Measurements from ENCODE around the gene MAST2. TPM values are rescaled to one million over a fixed set of nuclear protein-coding genes. Genes with fewer than 3 reads are reported as not detected.
"Not testable (repeated sequence)": the region's sequence is repeated elsewhere in the genome, so short reads cannot be mapped to it uniquely, and the experiment has no call there.

MAST2 gene
- total RNA-seq, 1 donor from 2014 or later: 34.2 TPM

DNA sequence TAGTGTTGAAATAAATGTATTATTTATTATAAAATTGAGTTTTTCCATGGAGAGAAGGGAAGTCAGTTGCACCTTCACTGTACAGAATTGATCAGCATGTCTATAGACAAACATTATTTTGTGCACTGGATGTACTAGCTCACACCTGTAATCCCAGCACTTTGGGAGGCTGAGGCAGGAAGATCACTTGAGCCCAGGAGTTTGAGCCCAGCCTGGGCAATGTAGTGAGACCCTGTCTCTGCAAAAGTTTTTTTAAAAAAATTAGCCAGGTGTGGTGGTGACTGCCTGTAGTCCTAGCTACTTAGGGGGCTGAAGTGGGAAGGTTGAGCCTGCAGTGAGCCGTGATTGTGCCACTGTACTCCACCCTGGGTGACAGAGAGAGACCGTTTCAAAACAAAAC, 87.7 kb downstream of the MAST2 start:
- no peak for DNase-seq (ENCODE audit: extremely low read depth, low read depth, low spot score)

DNA sequence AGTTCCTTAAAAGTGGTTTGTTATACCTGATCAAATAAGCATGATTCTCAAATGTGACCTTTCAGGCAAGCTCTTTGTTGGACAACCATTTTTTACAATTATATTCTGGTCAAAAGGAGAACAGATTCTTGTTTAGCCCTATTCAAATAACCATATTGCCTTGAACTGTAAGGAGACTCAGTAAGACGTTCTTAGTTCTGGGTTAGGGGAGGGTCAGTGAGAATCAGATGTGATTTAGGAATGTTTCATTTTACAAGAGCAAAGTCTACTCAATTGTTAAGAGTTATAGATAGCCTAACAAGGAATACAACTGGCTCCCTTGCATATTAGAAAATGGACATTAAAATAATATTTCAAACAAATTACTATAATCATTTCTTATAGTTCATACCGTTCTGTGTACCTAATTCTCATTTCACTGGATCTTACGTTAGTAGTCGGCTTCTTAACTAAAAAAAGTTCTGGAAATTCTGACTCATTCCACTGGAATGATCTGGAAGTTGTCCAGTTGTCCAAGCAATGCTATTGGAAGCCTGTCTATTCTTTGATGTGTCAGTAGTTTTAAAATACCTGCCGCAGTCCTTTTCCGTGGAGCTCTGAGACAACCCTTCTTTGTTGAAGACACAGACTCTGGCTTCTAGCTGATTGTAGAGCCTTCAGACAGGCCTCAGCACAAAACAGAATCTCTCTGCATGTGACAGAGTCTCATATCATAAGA, 88.8 kb downstream of the MAST2 start:
- peak; percentile 89 for DNase-seq (ENCODE audit: extremely low read depth, low read depth, low spot score)

DNA sequence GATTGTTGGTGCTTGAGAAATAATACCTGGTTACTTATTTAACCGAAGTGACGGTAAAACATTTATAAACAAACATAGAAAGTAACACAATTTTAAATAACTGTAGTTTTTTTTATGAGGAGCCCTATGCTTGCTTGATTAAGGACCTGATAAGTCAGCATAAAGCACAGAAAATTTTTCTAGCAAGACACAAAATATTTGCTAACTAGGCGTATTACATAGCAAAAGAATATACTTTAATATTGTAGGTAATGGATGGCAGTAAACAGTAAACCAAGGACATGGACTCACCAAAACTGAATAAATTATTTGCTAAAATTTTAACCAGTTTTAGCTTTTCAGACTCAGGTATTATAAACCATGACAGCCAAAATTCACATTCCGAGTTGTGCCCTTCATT, 90.9 kb downstream of the MAST2 start:
- DNase-seq (ENCODE audit: extremely low read depth, low read depth, low spot score): no peak

DNA sequence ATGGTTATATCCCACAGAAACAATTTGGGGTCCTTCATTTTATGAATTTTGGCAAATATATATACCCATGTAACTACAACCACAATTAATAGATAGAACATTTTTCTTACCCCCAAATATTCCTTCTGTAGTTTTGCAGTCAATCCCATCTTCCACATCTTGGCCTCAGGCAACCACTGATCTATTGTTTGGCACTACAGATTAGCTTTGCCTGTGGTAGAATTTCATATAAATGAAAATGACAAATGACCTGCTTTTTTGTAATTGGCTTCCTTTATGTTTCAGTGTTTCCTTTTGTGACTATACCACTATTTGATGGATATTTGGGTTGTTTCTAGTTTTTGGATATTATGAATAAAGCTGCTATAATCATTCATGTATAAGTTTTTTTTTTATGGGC, 91.5 kb downstream of the MAST2 start:
- no peak for DNase-seq (ENCODE audit: extremely low read depth, low read depth, low spot score)

DNA sequence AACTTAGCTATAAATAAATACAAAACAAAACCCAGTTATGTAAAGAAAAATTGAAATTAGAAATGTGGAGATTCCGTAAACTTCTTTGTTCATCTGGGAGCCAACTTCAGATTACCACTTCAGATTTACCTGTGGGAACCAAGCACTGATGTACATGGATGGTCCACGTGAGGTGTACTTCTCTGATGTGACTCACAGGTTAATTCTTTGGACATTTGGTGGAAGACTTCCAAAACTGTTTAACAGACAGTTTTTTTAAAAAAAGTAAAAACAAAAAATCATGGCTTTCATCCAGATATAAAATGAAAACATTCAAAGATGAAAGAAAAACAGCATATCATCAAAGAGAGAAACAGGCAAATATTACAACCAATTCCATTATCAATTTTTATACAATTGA, 92.0 kb downstream of the MAST2 start:
- DNase-seq (ENCODE audit: extremely low read depth, low read depth, low spot score): no peak

DNA sequence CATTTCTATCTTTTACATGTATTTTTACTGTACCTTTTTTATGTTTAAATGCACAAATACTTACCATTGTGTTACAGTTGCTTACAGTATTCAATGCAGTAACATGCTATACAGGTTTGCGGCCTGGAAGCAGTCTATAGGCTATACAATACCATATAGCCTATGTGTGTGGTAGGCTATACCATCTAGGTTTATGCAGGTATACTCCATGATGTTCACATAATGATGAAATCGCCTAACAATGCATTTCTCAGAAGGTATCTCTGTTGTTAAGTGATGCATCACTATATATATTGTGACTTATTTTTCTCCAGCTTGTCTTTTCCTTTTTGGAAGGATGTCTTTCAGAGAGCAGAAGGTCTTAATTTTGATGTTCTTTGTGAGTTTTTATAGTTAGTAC, 103.5 kb downstream of the MAST2 start:
- no peak for DNase-seq (ENCODE audit: extremely low read depth, low read depth, low spot score)

DNA sequence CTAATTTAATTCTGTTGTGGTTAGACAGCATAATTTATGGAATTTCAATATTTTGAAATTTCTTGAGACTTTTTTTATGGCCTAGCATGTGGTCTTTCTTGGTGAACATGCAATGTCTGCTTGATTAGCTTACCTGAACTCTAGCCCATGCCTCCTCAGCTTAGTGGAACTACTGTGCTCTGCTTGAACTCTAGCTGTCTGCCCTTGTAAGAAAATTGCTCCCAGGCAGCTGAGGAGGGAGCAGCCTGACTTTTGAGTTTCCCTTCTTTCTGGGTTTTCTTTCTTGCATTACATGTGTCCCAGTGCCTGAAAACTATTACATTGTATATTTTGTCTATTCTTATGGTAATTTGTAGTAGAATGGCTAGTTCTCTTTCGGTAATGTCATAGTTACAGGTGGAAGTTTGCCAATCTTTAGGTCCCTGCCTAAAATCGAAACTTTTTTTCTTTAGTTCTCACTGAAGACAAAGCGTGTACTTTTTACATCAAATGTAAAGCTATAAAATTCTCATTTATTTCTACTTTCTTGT, 105.3 kb downstream of the MAST2 start:
- DNase-seq (ENCODE audit: extremely low read depth, low read depth, low spot score): no peak

DNA sequence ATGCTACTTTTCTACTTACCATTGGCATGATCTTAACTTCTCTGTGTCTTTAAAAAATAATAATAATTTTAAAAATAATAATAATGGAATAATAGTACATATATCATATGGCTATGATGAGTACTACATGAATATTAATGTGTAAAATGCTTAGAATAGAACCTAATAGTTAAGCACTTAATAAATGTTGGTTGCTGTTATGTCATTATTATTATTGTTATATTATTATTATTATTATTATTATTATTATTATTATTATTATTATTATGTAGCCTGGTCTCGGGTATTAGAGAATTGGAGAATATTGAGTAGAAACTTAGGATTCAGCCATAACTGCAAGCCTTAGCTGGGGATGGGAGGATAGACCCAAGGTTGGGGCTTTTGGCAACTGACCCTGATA, 108.2 kb downstream of the MAST2 start:
- no peak for DNase-seq (ENCODE audit: extremely low read depth, low read depth, low spot score)

DNA sequence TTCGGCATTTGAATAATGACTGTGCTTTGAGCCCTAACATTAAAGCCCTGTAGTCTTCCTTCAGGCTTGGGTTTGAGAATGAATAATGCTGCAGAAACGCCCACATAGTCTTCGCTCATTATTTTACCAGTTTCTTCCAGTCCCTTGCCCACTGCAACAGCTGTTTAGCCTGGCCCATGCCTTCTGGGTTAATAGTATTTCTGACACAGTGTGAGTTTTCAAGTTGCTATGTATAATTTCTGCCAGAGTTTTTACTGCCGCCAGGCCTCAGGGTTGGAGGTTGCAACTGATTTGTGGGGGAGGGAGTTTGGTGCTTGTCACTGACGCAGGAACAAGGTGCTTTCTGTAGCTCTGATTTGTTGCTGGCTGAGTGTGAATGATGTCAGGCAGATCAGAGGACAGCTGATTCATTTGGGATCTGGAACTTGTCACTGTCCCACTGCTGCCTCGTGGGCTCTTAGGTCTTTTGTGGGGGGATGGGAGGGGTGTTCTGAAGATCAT, 109.8 kb downstream of the MAST2 start:
- DNase-seq (ENCODE audit: extremely low read depth, low read depth, low spot score): no peak

DNA sequence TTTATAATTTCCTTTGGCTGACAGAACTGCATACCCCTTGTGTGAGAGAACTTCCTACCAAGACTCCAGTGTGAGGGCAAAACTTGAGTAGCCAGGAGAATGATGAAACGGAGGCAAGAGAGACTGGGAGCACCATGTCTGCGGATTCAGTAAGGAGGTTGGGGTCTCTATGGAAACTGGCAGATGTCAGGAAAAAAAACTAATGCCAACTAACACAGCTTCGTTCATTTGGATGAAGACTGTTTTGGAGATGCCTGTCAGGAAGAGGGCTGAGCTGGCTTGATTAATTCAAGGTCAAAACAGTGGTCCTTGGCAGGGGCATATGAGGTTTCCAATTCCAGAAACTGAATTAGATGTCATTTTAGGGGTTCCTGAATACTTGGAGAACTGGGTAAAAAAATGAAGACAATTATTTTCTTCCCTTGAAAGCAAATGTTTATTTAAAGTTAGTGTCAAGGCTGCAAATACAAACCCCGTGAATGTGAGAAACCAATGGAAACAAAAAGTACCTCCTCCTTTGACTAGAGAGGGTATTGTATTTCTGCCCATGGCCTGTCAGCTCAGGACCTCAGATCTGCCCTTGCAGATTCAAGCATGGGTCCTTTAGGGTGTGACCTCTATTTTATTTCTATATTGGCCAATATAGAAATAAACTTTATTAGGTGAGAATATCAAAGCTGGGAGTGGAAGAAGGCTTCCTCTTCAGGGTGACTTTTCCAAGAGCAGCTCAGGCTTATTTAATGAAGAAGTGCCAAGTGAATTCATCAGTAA, 110.5 kb downstream of the MAST2 start:
- DNase-seq (ENCODE audit: extremely low read depth, low read depth, low spot score): no peak

DNA sequence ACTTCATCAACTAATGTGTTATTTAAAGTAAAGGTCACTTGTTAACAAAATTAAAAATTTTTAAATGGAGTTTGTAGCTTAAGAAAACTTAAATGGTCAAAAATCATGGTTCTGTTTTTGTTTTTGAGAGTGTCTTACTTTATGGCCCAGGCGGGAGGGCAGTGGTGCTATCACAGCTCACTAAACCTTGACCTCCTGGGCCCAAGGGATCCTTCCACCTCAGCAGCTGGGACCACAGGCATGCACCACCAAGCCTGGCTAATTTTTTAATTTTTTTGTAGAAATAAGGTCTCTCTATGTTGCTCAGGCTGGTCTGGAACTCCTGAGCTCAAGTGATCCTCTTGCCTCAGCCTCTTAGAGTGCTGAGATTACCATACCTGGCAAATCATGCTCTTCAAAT, 111.4 kb downstream of the MAST2 start:
- DNase-seq (ENCODE audit: extremely low read depth, low read depth, low spot score): no peak

DNA sequence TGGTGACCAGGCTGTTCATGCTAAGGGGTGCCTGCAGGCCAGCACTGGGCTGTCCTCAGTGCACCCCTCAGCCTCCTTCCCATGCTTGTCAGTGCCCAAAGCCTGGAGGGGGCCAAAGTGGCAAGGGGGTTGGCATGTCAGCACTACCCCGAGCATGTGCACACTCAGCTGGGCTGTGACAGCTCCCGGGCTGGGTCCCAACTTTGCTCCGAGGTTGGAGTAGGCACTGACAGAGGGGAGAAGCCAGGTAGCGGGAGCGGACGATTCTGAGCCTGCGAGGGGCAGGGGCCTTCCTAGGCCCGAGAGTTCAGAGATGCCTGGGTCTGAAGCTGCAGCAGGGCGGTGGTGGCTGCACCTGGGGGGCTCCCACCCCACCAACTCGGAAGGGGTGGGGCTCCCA, 119.0 kb downstream of the MAST2 start:
- DNase-seq (ENCODE audit: extremely low read depth, low read depth, low spot score): no peak

DNA sequence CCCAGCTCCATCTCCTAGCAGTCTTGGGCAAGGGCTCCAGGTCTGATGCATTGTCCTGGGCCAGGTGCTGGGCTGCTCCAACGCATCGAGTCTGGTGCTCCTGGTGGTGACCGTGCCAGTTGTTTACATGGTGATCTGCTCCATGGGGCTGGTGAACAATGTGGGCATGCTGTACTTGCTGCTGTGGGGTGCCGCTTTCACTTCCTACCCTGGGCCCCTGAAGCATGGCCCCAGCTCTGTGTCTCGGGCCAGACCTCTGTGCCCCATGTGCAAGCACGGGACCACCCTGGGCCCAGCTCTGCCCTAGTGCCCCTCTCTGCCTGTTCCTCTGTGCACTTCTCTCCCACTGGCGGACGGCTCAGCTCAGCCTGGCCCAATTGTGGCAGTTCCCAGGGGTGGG, 119.4 kb downstream of the MAST2 start:
- DNase-seq (ENCODE audit: extremely low read depth, low read depth, low spot score): no peak

DNA sequence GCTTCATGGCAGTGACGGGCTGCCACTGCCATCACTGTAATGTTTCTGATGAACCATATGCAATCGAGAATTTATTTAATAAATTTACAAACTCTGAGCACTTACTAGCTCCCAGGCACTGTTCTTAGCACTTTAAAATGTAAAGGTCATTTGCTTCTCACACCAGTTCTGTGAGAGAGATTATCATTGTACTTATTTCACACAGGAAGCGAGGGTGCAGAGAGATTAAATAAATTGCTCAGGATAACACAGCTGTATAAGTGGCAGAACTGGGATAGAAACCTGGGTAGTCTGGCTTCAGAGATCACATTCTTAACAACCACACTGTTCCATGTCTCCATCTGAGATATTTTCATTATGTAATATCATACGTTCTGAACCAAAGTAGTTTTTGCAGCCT, 119.9 kb downstream of the MAST2 start:
- DNase-seq (ENCODE audit: extremely low read depth, low read depth, low spot score): no peak

DNA sequence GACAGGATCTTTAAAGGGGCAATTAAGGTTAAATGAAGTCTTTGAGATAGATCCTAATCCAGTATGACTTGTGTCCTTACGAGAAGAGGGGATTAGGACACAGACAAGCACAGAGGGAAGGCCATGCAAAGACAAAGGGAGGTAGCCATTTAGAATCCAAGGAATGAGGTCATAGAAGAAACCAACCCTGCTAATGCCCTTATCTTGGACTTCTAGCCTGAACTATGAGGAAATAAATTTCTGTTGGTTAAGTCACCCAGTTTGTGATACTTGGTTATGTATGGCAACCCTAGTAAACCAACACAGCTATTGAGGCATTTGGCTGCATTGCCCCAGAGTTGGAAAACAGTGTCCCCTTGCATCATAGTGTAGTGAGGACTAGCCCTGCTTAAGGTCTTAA, 121.3 kb downstream of the MAST2 start:
- no peak for DNase-seq (ENCODE audit: extremely low read depth, low read depth, low spot score)

DNA sequence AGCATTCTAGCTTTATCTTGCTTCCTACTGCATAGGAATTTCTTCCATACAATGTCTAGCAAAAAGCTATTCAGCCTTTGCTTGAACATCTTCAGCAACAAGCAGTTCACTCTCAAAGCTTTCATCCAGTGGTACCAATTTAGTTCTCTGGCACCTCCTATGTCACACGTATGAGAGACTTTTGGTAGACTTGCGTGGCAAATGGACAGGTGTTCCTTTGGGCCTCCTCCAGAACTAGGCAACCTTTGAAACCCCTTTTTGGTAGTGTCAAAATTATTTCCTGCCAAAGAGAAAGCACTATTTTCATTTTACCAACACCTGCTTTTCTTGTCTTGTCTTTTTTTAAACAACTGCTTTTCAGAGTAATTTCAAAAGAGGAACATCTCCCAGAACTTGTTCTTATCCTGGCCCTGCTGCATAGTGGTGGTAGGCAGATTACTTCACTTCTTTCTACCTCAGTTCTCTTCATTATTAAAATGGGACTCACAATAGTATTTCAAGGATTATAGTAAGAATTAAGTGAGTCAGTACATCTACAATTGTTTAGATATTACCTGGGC, 122.4 kb downstream of the MAST2 start:
- DNase-seq (ENCODE audit: extremely low read depth, low read depth, low spot score): no peak

DNA sequence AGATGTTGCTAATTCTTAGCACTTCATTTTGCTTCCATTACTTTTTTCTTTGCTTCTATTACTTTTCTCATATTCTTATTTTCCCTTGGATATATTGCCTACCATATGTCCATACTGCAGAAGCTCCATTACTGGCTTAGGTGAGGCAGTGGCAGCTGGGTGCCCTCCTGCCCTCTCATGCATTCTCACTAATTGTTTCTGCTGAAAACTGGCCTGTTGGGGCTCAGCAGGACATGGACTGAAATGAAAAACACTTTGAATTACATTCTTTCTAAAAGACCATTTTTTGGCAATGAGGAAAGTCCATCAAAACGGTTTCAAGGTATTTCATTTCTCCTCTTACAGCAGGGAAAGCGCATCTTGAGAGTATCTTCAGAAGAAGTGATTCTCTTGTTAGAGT, 122.9 kb downstream of the MAST2 start:
- DNase-seq (ENCODE audit: extremely low read depth, low read depth, low spot score): no peak

DNA sequence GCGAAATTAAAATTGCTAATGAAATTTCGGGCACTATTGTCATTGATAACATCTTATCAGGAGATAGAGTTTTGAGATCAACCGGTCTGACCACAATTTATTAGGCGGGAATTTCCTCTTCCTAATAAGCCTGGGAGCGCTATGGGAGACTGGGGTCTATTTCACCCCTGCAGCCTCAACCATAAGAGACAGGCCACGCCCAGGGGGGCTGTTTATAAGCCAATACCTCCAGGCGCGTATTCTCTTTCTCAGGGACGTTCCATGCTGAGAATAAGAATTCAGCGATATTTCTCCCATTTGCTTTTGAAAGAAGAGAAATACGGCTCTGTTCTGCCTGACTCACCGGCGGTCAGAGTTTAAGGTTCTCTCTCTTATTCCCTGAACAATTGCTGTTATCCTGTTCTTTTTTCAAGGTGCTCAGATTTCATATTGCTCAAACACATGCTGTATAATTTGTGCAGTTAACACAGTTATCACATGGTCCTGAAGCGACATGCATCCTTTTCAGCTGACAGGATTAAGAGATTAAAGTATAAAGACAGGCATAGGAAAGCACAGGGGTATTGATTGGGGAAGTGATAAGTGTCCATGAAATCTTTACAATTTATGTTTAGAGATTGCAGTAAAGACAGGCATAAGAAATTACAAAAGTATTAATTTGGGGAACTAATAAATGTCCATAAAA, 124.0 kb downstream of the MAST2 start:
- DNase-seq (ENCODE audit: extremely low read depth, low read depth, low spot score): not testable (repeated sequence)

DNA sequence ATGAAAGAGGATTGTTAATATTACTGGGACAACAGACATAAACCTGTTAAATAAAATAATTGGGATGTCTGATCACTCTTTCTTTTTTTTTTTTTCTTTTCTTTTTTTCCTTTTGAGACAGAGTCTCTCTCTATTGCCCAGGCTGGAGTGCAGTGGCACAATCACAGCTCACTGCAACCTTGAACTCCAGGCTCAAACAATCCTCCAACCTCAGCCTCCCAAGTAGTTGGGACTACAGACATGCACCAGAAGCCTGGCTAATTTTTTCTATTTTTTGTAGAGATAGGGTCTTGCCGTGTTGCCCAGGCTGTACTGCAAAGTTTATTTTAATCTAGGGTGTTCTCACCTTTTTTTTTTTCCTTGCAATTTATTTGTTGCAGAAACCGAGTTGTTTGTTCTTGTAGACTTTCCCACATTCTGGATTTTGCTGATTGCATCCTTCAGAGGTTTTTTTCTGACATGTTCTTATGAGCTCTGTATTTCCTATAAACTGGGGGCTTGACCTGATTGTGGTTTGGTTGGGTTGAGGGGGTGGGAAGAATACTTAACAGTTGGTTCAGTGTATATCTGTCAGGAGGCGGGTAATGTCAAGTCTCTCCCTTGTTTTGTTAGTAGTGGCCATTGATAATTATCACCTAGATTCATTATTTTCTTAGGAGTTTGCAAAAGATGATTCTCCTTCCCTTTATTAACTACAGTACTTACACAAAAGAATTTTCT, 125.2 kb downstream of the MAST2 start:
- no peak for DNase-seq (ENCODE audit: extremely low read depth, low read depth, low spot score)

DNA sequence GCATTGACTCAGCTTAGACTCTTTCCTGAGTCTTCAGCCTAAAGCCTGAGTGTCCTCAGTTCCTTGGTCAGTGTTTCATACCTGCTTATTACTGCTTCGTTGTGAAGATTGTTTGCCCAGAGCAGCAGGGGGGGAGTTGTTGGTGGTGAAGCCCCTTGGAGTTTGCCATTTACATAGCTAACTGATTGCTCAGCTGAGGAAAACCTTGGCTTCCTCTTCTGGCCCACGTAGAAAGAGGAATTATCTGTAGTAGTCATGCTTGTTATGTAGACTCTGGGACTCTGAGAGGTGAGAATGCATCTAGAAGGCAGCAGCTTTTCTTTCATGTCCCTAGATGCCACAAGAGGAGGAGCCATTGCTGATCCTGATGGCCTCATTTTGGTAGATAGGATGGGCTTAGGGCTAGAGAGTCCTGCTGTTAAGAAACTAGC, 125.9 kb downstream of the MAST2 start:
- peak; percentile 39 for DNase-seq (ENCODE audit: extremely low read depth, low read depth, low spot score)
